Activated effector memory CD4-positive, alpha-beta T cell treated with Interleukin-2 at 50 U/mL for 16 hours (primary cell): Measurements from ENCODE around the gene PRIM2.
"Not testable (repeated sequence)": the region's sequence is repeated elsewhere in the genome, so short reads cannot be mapped to it uniquely, and the experiment has no call there.

Source experiments
- DNase-seq: peaks from one replicate; pipeline ENCODE4 v3.0.0-alpha.2; 2020

The PRIM2 gene

DNA sequence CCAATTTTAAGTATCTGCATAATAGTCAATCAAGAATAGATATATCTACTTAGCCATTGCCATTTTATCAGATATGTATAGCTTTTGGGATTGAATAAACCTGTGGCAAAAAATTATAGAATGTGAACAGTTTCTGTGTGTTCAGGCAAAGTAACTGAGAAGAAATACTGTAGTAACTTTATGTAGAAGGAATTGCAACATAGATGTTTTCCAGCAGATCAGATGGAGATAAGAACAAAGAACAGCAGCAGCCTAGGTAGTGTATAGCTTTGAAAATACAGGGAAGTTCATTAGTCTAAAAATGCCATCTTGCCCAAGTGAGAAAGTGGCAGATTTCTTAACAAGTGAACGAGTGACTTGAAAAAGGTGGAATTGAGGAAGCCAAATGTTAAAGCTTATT, 197.7 kb downstream of the PRIM2 start:
- DNase-seq, result not testable (repeated sequence)

DNA sequence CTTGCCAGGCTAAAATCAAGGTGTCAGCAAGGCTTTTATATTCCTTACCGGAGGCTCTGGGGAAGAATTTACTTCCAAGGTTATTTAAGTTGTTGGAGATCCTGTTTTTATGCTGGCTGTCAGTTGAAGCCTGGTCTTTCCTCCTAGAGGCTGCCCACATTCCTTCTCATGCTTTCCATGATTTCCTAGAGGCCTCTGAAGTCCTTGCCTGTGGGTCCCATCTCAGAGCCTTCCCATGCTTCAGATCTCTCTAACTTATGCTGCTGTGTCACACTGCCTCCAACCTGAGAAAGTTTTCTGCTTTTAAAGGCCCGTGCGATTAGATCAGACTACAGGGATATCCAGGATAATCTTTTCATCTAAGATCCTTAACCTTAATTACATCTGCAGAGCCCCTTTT, 198.4 kb downstream of the PRIM2 start:
- DNase-seq, result not testable (repeated sequence)

DNA sequence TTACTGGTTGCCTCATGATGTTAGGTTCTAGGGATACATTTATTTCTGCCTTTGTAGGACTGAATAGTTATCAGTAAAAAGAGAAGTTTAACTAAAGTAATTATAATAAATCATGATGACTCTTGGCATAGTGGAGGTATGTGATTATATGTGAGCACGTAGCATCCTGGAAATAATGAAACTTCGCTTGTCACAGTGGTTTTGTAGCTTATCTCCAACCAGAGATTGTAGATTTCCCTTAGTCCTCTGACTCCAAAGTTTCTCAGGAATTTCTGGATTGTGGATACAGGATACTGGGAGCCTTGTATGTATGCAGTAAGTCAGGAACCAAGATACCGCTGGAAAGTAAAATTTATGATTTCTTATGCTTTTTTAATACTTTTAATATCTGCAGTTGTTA, 199.3 kb downstream of the PRIM2 start:
- not testable (repeated sequence) for DNase-seq

DNA sequence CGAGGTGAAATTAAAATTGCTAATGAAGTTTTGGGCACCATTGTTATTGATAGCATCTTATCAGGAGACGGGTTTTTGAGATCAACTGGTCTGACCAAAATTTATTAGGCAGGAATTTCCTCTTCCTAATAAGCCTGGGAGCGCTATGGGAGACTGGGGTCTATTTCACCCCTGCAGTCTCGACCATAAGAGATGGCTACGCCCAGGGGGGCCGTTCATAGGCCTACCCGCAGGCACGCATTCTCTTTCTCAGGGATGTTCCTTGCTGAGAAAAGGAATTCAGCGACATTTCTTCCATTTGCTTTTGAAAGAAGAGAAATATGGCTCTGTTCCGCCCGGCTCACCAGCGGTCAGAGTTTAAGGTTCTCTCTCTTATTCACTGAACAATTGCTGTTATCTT, 201.8 kb downstream of the PRIM2 start:
- not testable (repeated sequence) for DNase-seq

DNA sequence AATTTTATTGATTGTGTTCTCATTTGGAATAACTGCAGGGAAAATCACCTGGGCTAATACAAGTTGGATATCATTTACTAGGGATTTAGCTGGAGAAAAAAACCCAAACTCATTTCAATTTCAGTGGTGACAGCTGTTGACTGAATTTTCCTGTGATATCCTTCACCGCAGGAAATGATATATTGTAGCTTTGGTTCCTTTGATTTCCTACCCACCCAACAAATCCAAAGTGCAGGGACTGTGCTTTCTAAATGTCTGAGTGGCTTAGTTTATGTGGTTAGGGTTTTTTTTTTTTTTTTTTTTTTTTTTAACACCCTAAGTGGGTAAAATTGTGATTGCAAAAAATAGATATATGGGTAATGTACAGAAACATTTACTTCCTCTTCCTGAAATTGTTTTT, 203.7 kb downstream of the PRIM2 start:
- DNase-seq, result not testable (repeated sequence)

DNA sequence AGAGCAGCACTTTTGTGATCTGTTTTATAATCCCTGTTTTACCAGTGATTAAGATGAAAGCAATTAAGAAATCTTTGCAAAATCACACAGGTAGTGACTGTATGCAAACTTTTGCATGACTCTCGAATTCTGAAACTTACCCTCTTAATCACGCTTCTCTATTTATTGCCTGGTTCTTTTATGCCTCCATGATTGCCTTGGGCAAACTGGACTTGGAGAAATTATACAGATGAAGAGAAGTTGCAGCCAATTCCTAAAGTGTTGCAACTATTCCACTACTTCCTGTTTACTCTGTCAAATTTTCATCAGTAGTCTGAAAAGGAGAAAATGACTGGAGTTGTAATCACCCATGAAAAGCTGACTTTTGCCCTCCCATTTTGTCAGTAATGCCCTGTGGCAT, 205.8 kb downstream of the PRIM2 start:
- not testable (repeated sequence) for DNase-seq

DNA sequence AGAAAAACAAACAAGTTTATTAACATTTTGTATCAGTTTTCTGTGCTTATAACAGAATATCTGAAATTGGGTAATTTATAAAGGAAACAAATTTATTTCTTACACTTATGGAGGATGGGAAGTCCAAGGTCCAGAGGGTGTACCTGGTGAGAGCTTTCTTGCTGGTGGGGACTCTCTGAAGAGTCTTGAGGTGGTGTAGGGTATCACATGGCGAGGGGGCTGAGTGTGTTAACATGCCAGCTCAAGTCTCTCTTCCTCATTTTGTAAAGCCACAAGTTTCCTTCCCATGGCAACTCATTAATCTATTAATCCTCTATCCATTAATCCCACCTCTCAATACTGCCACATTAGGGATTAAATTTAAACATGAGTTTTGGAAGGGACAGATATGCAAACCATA, 212.3 kb downstream of the PRIM2 start:
- not testable (repeated sequence) for DNase-seq

DNA sequence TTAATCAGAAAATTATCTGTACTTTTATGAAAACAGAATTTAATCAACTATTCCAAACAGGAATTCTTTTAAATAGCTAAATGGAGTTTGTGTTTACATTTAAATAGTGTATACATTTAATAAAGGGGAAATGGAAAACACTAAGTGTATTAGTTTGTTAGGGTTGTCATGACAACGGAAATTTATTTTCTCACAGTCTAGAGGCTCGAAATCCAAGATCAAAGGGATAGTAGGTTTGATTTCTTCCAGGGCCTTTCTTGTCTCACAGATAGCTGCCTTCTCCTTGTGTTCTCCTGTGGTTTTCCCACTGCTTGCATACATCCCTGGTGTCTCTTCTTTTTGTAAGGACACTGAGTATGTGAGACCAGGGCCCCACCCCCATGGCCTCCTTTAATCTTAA, 215.2 kb downstream of the PRIM2 start:
- DNase-seq, result not testable (repeated sequence)

DNA sequence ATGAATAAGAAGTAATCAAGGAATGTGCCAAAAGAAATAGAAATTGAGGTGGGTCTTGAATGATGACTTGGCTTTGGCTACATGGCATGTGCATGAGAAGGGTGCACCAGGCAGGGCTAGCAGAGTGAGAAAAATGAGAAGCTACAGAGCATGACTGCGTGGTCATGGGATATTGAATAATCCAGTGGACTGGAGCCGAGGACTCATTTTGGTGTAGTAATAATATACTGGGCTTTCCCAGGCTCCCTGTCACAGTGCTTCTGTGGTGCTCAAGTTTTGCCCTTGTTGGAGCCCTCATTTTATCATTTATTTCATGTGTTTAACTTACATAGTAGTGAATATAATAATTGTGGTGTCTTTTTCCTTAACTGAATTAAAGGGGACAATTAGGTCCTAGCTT, 217.7 kb downstream of the PRIM2 start:
- DNase-seq, result not testable (repeated sequence)

DNA sequence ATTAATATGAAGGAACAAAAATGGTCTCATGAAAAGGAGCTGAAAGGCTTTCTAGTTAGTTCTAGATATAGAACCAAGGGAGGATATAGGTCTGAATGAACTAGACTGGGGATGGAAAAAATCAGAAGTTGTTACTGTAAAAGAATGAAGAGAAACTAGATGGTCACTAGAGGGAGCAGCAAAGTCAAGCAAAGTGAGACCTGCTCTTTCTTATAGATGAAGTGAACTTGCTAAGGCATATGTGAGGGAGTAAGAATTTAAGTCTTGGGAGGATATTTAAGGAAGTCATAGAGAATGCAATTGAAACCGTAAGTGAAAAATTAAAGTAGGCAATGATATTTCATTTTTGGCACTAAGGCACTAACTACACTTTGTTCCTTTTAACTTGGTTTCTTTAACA, 218.6 kb downstream of the PRIM2 start:
- not testable (repeated sequence) for DNase-seq

DNA sequence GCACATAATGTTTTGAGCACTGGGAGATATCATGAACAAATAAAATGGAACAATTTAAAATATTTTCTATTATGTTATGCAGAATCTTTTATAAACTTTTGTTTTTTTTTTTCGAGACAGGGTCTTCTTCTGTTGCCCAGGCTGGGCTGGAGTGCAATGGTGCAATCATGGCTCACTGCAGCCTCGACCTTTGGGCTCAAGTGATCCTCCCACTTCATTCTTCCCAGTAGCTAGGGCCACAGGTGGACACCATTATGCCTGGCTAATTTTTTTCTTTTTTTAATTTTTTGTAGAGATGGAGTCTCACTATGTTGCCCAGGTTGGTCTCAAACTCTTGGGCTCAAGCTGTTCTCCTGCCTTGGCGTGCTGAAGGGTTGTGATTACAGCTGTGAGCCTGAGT, 220.5 kb downstream of the PRIM2 start:
- not testable (repeated sequence) for DNase-seq

DNA sequence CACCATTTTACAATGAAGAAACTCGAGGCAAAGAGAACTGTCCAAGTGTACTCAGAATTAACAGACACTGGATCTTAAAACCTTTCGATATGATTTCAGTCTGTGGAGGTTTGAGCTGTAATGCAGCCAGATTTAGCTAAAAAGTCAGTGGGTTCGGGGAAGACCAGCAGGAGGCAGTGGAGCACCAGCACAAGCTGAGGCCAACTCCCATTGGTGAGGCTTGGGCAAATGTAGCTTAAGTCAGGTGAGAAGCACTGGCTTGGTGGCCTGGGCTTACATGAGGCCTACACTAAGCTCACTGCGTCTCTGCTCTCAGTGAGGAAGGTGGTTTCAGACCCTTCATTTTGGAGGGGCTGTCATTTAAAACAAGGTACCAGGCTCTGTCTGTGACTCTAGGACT, 234.5 kb downstream of the PRIM2 start:
- not testable (repeated sequence) for DNase-seq

DNA sequence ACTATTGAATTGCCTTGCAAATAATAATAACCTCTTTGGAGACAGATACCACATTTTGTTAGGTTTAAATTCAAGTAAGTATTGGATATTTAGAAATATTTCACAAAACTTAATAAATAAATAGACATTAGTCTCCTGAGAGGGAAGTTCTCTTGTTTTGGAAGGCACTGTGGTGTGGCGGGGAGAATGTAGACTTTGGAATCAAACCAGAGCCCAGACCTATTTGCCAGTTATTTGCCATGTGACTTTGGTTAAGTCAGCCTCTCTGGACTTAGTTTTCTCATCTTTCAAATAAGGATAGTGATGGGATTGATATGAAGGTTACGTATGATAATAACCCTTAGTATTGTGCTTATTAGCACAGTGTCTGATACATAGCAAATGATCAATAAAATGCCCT, 240.4 kb downstream of the PRIM2 start:
- DNase-seq, result not testable (repeated sequence)

DNA sequence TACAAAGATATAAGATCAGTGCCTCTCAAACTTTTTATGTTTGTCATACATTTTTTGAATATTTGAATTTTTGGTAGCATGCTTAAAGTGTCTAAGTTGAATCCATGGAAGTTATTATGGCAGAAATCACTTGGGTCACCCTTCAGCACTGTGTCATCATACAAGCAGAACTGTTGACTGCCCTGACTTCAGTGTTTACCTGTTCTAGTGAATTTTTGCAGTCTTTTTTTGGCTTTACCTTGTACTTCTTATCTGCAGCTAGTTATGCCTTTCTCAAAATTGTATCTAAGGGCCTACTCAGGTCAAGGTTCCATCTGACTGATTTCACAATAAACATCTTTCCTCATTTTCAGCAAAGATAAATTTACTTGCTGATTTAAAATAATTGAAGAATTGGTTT, 241.7 kb downstream of the PRIM2 start:
- DNase-seq, result not testable (repeated sequence)

DNA sequence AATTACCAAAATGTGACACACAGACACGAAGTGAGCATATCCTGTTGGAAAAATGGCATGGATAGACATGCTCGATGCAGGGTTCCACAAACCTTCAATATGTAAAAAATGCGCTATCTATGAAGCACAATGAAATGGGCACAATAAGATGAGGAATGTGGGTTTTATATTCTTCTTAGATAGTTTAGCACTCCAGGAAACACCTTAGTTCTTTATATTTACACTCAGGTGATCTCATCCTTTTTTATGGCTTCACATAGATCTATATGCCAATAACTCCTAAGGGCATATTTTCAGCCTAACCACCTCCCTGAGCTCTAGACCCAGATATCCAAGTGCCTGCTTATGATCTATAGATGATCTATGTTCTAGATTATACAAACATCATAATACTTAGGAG, 244.8 kb downstream of the PRIM2 start:
- DNase-seq, result not testable (repeated sequence)

DNA sequence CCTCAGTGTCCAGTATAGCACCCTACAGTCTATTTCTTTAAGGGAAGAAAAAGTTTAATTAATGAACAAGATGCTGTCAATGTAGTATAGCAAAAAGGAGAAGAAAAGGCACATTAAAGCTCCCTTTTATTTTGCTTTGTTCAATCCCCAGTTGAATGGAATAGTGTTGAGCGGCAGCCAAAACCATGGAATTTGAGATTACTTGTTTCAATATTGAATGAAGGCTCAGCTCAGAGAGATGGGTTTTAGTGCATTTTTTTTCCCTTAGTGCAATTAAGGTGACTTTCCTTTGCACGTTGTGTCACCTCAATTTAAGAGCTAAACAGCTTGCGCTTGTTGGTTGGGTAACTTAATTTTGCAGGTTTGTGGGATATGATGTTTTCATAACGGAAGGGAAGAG, 254.7 kb downstream of the PRIM2 start:
- not testable (repeated sequence) for DNase-seq

DNA sequence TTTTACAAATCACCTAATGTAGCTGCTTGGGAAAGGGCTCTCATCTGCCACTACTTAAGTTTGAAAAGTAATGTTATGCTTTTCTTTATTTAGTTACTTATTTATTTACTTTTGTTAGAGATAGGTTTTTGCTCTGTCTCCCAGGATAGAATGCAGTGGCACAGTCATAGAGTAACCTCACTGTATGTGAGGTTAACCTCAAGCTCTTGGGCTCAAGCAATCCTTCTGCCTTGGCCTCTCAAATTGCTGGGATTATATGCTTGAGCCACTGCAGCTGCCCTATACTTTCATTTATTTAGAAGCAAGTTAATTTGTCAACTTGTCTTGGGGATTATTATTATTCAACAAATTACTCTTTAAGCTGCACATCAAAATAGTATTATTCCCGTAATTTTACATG, 255.4 kb downstream of the PRIM2 start:
- DNase-seq, result not testable (repeated sequence)

DNA sequence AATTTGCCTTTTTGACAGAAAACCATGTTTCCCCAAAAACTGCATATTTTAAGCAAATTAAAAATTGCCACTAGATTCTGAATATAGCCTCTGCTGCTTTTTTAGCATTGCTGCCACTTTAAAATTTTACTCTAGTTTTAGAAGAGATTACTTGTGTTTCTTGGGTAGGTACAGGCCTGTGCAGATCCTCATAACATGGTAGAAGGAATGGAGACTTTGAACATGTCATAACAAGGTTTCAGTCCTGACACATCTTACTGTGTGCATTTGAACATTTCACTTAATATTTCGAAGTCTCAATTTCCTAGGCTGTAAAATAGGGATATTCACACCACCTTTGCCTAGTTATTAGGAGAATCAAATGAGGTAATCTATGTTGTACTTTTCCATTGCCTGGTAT, 259.6 kb downstream of the PRIM2 start:
- DNase-seq, result not testable (repeated sequence)

DNA sequence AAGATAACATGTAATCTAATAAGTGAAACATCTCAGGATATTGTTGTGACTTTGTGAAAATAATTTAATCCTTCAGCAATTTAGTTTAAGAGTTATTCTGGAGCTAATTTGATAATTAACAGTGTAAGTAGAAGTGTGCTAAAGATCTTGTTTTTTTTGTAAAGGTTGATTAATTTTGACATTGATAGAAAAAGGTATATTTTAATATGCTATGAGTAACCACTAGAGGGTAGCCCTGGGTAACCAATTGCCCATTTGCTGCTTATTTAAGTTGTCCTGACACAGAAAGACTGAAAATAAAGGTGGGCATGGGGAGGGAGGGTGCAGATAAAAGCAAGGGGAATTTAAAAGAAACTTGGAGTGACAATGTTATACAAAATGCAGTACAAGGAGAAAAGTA, 262.1 kb downstream of the PRIM2 start:
- not testable (repeated sequence) for DNase-seq

DNA sequence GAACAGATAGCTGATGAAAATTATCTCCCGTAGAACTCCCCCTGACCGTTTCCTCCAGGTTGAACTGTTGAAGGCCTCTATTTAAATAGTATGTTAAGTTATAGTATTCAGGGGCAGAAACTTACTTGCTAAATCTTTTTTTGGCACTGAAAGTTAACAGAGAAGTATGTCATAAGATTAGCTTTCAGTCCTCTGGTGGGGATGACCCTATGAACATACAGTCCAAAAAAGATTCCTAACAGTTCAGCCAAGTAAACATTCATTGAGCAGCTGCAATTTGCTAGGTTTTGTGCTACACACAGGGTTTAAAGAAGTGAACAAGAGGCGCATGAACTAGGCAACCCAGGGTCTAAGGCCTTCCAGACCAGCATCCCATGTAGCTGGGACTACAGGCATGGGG, 264.2 kb downstream of the PRIM2 start:
- not testable (repeated sequence) for DNase-seq

DNA sequence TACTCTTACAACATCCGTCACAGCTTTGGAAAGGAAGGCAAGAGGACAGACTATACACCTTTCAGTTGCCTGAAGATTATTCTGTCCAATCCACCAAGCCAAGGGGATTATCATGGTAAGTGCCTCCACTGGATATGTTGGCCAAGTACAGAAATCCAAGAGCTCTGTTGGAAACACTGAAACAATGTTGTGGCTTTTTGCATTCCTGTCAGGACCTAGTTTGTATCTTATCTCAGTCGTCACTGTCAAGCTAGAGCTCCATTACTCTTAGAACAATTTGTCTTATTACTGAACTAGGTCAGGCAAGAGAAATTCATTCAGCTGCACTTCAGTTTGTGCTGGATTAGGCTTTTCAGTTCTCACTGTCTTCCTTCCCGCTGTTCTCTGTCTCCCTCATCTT, 283.7 kb downstream of the PRIM2 start:
- not testable (repeated sequence) for DNase-seq

DNA sequence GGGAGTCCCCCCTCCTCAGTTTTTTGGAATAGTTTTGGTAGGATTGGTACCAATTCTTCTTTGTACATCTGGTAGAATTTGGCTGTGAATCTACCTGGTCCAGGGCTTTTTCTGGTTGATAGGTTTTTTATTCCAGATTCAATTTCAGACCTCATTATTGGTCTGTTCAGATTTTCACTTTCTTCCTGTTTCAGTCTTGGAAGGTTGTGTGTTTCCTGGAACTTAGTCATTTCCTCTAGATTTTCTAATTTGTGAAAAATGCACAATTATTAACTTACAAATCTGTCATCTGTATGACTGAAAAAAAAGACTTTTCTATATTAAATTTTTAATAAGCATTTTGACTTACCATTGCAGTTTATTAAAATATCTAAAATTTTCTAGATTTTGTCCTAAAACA, 287.9 kb downstream of the PRIM2 start:
- DNase-seq, result not testable (repeated sequence)

DNA sequence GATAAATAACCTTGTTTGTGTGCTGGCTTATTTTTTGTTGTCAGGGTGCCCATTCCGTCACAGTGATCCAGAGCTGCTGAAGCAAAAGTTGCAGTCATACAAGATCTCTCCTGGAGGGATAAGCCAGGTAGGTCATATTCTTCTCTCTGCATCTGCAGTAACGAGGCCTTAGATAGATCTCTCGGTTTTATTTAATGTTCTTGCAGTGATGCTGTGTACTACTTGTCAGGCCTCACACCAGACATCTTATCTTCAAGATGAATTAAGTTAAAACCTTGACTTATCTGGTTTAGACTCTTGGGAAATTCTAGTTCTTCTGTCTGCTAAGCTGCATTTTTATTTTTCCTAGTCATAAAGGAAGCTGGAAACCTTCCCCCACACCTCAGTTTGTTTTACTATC, 288.9 kb downstream of the PRIM2 start:
- not testable (repeated sequence) for DNase-seq

DNA sequence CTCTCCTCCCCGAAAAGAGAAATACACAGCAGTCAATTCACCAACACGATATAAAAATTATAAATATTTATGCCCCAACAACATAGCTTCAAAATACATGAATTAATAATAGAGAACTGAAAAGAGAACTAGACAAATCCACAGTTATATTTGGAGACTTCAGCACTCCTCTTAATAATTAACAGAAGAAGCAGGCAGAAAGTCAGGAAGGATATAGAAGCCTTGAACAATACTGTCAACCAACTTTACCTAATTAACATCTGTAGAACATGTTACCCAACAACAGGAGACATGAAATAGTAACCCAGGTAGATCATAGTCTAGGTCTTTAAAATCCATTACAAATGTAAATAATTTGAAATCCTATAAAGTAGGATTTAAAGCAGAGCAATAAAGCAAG, 293.2 kb downstream of the PRIM2 start:
- DNase-seq, result not testable (repeated sequence)

DNA sequence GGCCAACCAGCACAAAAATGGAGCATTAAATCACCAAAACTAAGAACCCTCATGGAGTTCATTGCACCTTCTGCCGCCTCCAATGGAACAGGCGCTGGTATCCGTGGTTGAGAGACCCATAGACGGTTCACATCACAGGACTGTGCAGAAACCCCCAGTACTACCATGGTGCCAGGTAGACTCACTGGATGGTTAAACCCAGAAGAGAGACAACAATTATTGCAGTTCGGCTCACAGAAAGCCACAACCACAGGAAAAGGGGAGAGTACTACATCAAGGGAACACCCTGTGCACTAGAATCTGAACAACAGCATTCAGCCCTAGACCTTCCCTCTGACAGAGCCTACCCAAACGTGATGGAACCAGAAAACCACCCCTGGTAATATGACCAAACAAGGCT, 301.5 kb downstream of the PRIM2 start:
- not testable (repeated sequence) for DNase-seq

DNA sequence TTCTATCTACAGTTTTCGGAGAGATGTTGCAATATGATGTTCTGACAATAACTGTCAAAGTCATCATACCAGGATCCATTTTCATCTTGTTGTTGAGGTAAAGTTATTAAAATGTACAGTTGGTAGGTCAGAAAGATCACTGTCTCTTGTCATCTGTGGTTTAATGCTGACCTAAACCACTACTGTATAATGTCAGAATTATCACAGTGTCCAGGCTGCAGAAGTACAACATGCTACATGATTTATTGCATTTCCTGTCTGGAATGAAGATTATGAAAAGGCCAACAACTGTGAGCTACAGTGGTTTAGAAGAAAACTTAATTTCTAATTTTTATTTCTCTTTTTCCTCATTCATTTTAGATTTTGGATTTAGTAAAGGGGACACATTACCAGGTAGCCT, 314.3 kb downstream of the PRIM2 start:
- DNase-seq, result not testable (repeated sequence)
